HG02943 (cell line): ENCODE results near the gene CHRNA4.
"Not testable (repeated sequence)": the region's sequence is repeated elsewhere in the genome, so short reads cannot be mapped to it uniquely, and the experiment has no call there.

ENCODE experiments used
- ATAC-seq: cut with Tn5 transposase; IDR thresholded peaks from one replicate; pipeline ENCODE4 v1.9.1; 2021; ENCODE audit warnings: mild to moderate bottlenecking, low read depth, moderate library complexity; ENCODE audit not compliant: unreplicated experiment

Gene CHRNA4

DNA sequence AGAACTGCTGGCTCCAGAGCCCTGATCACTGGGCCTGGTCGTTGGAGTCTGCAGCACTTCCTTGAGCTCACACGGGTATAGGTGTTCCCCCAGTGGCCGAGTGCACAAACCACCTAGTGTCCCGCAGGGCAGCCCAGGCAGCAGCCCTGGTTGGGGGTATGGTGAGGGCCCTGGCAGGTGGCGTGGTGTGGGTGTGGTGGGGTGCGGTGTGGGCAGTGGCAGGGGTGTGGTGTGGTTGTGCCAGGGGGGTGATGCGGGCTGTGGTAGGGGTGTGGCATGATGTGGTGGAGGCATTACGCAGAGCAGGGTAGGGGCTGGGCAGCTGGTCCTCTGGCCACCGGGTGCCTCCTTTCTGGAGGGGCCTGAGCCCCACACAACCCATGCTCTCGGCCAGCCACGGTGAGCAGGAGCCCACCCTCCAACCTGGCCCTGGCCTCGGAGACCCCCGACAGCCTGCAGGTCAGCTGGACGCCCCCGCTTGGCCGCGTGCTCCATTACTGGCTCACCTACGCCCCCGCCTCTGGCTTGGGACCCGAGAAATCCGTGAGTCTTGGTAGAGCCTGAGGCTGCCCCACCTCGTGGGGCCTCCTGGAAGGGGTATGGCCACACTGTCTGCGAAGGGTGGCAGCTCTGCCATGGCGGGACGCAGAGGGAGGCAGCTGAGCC, 47.7 kb downstream of the CHRNA4 start:
- no peak for ATAC-seq

DNA sequence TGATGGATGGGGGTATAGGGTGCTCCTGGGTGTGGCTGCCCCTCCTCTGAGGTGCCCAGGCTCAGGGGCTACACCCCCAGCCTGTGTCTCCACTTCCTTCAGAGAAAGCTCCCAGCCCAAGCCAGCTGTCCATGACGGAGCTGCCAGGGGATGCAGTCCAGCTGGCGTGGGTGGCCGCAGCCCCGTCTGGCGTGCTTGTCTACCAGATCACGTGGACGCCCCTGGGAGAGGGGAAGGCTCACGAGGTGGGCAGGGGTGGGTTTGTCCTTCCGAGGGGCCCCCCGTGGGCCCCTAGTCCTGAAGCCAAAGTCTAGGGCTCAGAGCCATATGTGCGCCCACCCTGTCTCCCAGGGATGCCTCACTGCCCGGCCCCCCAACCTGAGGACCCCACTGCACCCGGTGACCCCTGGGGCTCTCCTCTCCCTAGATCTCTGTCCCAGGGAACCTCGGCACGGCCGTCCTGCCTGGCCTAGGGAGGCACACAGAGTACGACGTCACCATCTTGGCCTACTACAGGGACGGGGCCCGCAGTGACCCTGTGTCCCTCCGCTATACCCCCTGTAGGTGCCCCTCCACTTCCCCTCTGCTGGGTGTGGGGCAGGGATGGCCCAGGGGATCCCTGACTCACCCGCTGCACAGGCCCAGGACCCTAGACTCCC, 48.3 kb downstream of the CHRNA4 start:
- ATAC-seq = no peak

DNA sequence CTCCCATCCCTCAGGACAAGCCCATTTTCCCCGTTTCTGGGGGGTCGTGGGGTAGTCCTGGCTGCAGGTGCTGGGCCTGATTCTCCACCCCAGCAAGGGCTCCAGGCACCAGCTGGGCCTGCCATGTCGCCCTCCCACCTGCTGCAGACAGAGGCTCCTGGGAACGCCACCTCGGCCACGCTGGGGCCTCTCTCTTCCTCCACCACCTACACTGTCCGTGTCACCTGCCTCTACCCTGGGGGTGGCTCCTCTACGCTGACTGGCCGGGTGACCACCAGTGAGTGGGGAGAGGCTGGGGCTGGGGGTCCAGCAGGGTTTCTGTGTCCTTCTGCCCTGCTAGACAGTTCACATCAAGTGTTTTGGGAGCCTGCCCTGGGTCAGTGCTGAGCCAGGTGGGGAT, 48.9 kb downstream of the CHRNA4 start:
- no peak for ATAC-seq

DNA sequence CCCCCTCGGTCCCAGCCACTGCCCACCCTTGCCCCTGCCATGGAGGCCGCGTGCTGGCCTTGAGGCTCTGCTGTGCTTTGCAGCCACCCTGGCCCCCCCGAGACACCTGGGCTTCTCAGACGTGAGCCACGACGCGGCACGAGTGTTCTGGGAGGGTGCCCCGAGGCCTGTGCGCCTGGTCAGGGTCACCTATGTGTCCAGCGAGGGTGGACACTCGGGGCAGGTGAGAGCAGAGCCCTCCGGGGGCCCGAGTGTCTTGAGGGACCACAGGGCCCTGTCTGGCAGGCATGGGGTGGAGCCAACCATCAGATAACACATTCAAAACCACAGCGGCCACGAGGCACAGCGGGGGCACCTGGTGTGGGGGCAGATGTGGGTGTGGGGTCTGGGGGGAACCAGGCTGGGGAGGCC, 49.3 kb downstream of the CHRNA4 start:
- ATAC-seq = no peak

DNA sequence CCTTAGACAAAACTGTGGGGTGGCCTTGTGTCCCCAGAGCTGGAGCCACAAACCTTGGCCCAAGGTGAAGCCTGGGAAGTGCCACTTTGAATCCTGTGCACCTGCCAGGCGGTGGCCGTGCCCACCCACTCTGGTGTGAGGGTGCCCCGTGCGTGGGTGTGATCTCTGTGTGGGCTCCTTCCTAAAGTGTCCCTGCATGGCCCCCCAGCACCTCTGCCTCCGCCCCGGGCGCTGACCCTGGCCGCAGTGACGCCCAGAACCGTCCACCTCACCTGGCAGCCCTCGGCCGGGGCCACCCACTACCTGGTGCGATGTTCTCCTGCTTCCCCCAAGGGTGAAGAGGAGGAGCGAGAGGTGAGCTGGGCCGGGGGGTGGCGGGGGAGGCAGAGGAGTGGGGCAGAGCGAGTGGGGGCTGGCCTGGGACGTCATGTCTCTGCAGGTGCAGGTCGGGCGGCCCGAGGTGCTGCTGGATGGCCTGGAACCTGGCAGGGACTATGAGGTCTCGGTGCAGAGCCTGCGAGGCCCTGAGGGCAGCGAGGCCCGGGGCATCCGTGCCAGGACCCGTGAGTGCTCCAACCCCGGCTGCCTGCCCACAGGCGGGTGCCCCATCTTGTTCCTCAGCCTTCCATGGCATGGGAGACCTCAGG, 49.8 kb downstream of the CHRNA4 start:
- ATAC-seq = no peak

DNA sequence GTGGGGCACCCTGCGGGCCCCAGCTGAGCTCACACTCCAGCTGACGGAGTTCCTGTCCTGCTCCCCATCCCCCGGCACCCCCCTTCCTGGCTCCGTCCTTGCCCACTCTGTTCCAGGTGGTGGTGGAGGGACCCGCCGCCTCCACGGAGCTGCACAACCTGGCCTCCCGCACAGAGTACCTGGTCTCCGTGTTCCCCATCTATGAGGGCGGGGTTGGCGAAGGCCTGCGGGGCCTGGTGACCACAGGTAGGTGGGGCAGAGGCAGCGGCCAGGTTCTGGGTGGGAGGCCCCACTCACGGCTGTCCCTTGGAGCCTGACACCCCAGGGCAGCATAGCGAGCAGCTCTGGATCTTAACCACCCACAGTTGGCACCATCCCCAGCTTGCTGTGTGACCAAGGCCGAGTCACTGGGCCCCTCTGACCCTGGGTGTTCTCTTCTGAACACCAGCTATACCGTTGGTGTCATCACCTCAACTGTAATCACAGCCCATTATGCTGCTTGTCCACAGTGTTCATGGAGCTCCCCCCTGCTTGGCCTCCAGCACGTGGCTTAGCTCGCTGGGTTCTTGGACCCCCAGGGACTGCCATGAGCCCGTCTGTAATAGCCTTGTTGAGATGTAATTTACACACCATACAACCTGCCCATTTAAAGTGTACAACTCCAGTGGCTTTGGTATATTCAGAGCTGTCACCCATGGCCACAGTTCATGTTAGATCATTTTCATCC, 50.7 kb downstream of the CHRNA4 start:
- no peak for ATAC-seq

DNA sequence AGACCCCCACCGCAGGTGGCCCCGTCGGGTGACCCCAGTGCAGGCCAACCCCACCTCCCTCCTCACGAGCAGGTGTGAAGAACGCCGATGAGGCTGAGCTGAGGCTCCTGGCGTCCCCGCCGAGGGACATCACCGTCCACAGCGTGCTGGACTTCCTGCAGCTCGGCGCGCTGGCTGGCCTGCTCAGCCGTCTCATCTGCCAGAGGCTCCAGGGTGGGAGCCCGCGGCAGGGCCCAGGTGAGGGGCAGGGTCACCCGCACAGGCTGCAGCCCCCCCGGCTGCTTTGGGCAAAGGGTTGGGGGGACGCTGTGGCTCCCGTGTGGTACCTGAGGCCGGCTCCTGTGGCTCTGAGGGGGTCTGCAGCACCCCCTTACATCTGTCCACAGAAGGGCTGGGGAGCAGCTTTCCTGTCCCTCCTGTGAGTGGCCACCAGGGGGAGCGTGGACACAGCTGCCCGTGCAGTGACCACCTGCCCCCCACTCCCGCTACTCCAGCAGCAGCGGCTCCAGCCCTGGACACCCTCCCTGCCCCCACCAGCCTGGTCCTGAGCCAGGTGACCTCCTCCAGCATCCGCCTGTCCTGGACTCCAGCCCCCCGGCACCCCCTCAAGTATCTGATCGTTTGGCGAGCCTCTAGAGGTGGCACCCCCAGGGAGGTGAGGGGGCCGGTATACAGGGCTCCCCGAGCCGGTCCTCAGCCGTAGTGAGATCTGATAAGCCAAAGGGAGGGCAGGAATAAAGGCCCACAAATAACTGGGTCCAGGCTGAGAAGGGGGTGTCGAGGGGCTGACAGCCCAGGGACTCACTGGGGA, 51.7 kb downstream of the CHRNA4 start:
- ATAC-seq = no peak

DNA sequence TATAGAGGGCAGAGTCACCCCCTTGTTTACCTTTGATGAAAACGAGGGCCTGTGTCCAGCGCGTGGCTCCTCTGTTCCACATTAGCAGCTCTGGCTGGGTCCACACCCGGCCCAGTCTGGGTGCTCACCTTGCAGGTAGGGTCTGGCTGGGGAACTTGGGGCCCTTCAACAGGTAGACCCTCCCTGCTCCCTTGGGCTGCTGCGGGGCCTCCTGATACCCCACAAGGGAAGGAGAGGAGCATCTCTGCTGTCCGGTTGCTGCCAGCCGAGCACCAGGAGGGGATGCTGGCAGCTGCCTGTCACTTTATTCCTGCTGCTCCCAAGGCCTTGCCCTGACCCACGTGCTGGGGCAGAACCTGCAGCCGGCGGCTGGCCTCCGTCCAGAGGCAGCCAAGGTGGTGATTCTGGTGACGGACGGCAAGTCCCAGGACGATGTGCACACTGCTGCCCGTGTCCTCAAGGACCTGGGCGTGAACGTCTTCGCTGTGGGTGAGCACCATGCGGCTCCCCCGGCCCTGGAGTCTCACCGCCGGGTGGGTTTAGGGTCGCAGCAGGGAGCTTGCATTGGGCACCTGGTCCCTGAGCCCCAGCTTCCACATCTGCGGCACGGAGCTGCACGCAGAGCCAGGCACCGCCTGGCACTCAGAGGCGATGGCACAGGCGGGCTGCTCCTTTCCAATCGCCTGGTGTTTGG, 52.8 kb downstream of the CHRNA4 start:
- ATAC-seq = no peak

DNA sequence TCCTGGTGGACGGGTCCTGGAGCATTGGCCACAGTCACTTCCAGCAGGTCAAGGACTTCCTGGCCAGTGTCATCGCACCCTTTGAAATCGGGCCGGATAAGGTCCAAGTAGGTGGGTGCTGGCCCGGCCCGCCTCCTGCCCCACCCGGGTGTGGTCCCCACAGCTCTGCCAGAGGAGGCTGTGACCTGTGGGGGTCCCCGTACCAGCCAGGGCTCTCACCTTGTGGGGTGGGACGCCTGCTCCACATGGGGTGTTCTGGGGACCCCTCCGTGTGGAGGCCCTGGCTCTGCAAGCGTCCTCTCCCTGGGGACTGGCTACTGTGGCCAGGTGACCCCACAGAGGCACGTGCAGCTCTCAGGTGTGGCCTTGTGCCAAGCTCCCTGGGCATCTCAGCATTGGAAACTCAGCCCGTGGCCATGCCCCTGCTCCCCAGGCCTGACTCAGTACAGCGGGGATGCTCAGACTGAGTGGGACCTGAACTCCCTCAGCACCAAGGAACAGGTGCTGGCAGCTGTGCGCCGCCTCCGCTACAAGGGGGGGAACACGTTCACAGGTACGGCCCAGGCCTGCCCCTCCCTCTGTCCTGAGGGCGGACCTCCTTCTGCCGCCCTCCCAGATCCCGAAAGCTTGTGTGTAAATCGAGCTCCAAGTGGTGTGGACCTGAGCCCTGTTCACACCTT, 53.5 kb downstream of the CHRNA4 start:
- no peak for ATAC-seq

DNA sequence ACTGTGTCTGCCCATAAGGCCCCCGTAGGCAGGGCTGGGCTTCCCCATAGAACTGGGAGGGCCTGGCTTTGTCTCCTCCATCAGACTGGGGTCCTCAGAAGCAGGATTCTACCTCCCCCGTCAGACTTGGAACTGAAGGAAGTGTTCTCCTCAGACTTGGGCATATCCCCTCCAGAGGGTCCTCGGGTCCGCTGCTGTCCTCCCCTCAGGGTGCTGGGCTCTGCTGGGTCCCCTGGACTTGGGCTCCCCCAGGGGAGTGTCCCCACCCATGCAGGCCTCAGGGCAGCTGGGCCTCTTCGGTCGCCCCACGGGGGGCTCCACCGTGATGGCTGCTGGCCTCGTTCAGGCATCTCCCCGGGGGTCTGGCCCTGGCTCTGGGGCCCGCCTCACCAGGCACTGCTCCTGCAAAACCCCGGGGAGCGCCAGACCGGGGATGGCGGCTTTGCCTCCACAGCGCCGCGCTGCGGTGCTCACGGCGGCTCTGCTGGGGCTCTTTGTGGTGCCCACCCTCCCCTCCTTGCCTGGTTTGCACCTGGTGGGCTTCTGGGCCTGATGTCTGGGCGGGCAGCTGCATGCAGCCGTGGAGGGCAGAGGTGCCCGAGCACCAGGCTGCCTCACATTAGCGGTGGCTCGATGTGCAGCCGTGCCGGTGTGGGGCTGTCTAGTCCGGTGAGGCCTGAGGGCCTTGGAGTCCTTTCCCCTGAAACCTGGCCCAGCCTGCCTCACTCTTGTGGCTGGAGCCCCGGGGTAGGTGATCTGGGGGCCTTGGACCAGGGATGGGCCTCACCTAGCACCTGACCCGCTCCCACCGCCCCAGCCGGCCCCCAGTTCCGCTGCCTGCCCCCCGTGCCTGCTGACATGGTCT, 54.2 kb downstream of the CHRNA4 start:
- ATAC-seq = no peak

DNA sequence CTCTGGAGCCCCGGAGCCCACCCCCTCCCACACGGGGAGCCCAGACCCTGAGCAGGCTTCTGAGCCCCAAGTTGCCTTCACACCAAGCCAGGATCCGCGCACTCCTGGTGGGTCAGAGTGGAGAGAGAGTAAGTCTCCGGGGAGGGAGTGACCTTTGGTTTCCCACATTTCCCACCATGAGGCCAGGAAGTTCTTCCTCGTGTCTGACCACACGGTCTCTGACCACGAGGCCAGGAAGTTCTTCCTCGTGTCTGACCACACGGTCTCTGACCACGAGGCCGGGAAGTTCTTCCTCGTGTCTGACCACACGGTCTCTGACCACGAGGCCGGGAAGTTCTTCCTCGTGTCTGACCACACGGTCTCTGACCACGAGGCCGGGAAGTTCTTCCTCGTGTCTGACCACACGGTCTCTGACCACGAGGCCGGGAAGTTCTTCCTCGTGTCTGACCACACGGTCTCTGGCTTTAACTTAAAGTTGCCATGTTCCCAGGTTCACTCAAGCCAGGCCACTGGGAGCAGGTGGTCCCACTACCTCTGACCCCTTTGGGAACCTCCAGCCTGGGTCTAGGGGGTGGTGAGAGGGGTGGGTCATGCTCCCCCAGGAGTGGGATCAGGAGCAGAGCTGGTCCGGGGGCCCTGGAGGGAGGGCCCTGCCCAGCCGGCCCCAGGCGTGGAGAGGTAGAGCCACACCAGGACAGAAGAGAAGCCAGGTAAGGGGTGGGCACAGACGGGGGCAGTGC, 55.0 kb downstream of the CHRNA4 start:
- ATAC-seq = not testable (repeated sequence)

DNA sequence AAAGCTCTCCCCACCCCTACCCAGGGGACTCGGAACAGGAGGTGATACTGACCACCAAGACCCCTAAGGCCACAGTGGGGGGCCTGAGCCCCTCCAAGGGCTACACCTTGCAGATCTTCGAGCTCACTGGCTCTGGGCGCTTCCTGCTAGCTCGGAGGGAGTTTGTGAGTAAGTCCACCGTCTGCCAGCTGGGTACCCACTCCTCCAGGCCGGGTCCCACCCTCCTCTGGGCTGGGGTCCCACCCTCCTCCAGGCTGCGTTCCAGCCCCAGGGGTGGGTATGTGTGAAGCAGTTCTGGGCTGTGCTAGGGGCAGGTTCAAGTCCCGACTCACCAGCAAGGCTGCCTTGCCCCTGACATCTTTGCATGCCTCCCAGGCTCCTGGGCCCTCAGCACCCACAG, 55.8 kb downstream of the CHRNA4 start:
- ATAC-seq = no peak

DNA sequence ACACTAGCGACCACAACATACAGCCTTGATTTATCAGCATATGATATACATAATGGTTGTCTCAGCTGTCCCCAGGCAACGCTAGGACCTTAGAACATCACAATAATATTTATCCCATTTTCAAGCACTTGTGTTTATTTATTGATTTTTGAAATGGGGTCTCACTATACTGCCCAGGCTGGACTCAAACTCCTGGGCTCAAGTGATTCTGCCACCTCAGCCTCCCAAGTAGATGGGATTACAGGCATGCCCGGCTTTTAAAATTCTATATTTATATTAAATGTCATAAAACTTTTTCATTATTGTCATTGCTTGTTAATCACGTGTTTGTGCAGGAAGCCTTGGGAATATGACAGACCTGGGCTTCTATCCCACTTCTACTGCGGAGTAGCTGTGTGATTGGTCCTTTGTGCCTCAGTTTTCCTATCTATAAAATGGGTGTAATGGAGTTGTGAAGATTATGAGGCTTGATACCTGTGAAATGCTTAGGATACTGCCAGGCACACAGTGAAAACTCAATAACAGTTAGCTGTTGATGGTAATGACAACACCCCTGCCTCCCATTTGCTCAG, 58.0 kb downstream of the CHRNA4 start:
- ATAC-seq = no peak

DNA sequence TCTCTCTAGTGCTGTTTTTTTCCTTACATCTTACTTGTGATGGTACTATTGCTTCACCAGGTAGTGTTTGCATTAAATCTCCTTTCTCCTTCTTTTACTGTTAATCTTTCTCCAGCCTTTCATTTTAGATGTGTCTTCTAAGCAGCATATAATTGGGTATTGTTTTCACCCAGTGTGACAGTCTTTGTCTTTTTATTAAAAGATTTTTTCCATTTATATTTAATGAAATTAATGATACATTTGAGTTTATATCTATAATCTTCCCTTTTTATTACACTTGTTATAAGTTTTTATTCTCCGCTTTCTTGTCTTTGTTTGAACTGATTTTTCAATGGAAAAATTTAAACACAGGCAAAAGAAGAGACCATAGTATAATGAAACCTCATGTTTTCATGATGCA, 59.5 kb downstream of the CHRNA4 start:
- no peak for ATAC-seq

DNA sequence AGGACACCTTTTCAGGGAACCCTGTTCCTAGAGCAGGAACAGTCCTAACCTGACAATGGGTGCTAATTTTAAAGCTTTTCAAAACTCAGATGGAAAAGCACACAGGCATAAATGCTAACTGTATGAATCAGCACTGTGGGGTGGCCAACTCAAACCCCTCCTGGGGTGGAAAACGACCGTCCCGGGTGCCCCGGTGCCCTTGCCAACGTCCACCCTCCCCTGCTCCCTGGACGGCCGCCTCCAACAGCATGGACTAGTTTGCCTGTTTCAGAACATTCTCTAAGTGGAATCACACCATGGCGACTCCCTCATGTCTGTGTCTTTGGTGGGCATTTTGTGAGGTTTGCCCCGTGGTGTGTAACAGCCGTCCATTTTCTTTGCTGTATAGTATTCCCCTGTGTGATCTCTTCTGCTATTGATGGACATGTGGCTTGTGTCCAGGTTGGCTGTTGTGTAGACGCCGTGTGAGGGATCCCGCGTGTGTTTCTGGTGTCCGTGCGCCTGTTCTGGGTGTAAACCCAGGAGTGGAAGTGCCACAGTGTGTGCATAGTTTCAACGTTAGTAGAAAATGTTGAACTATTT, 62.3 kb downstream of the CHRNA4 start:
- no peak for ATAC-seq

DNA sequence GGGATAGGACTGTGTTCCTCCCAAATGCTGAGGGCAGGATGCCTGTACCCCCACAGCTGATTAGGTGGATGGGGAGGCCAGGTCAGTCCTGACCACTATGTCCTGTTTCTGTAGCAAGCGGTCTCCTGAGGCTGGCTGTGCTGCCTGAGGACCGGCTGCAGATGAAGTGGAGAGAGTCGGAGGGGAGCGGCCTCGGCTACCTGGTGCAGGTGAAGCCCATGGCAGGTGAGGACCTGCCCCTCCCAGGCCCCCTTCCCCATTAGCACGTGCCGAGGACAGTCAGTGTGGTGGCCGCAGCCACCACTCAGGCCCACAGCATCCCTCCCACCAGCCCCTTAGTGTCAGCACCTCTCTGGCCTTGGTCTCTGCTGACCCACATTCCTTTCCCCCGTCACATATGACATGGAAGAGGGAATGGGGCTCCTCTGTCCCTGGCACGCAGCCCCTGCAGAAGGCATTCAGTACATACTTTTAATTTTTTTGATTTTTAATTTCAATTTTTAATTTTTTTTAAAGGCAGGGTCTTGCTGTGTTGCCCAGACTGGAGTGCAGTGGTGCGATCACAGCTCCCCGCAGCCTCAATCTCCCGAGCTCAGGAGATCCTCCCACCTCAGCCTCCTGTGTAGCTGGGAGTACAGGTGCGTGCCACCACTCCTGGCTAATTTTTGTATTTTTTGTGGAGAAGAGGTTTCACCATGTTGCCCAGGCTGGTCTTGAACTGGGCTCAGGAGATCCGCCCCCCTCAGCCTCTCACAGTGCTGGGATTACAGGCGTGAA, 63.2 kb downstream of the CHRNA4 start:
- ATAC-seq = no peak
